Naive thymus-derived CD8-positive, alpha-beta T cell (primary cell): ENCODE results near the gene TCEANC. TPM values are rescaled to one million over a fixed set of nuclear protein-coding genes. Genes with fewer than 3 reads are reported as not detected.

Experiments used
- ATAC-seq, 2 donors: fragments of 150-1000 bp; cut with Tn5 transposase in 1 of 2; sonication (Bioruptor Pico), chemical (Tn5 transposase) in 1 of 2; 1 replicate in 1 of 2; 2 replicates in 1 of 2; pipeline ENCODE4 v1.10.0; 2021; ENCODE audit warnings: mild to moderate bottlenecking in 2 of 2, moderate library complexity in 2 of 2
- POLR2A ChIA-PET: fragments of 350-600 bp; sonication (Branson Sonifier 250); formaldehyde crosslinking; loops from one replicate; lab custom pipeline; 2021; ENCODE audit warnings: antibody characterized with exemption; lab: Charles Lee
- DNase-seq, 10 donors: peaks; one replicate each; pipeline versions ENCODE4 v3.0.0 to v3.0.0-alpha.2; 2020 to 2022
- H3K27ac Mint-ChIP-seq, 10 donors: one replicate each; pipeline ENCODE4 v1.8.0; 2020 to 2022; ENCODE audit warnings: mild to moderate bottlenecking in 10 of 10, mixed read lengths in 10 of 10, moderate library complexity in 4 of 10, inconsistent platforms in 1 of 10
- H3K27me3 Mint-ChIP-seq, 5 donors: one replicate each; pipeline ENCODE4 v1.8.0; 2021 to 2022; ENCODE audit warnings: mixed read lengths in 5 of 5
- H3K36me3 Mint-ChIP-seq, 3 donors: one replicate each; pipeline ENCODE4 v1.8.0; 2020 to 2022; ENCODE audit warnings: mixed read lengths in 3 of 3, mild to moderate bottlenecking in 2 of 3, inconsistent platforms in 1 of 3
- H3K4me1 Mint-ChIP-seq, 4 donors: one replicate each; pipeline ENCODE4 v1.8.0; 2021 to 2022; ENCODE audit warnings: mixed read lengths in 4 of 4
- H3K4me3 Mint-ChIP-seq, 10 donors: one replicate each; pipeline ENCODE4 v1.8.0; 2020 to 2022; ENCODE audit warnings: mild to moderate bottlenecking in 10 of 10, mixed read lengths in 10 of 10, moderate library complexity in 6 of 10, inconsistent platforms in 1 of 10
- H3K9me3 Mint-ChIP-seq, 9 donors: one replicate each; pipeline ENCODE4 v1.8.0; 2020 to 2022; ENCODE audit warnings: mixed read lengths in 9 of 9, mild to moderate bottlenecking in 3 of 9, inconsistent platforms in 1 of 9, moderate library complexity in 1 of 9
- polyA plus RNA-seq, 3 donors: library from polyadenylated mRNA; unstranded; fragments of 300-500 nt; fragmentation: Illumina TruSeq; gene quantifications; one replicate each; pipeline ENCODE4 v1.2.3, GENCODE V29; 2021
- total RNA-seq, 8 experiments: library from RNA in 2 of 8; stranded (reverse) in 2 of 8; gene quantifications; one replicate each; pipeline ENCODE4 v1.2.3 and lab custom pipeline; 2021 to 2026

TCEANC gene
- total and polyA plus RNA-seq, 5 experiments from 2014 or later, result 6.2 to 14.5 (median 11.5) TPM

DNA sequence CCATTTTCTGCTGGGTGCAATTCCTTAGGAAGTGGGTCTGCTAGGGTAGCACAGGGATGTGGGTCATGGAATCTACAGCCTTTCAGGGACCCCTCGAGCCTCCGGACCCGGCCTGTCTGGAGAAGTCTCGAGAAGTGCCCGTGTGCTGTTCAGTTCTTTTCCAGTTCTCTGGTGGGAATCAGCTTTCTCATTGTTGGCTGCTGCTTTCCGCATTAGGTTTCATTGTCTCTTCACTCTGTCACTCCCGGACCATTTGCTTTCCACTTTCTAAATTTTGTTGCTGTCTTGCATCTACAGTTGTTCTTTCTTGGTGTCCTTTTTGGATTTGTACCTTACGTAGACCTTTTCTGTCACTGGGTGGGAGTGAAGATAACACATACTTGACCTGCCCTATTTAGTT, 42.0 kb downstream of the TCEANC start:
- POLR2A ChIA-PET, result interaction anchor here (2.4 kb wide), 1 partner anchor 40 kb away, joined by 8 read pairs; the partner anchor contains the start of genes OFD1 and TRAPPC2
- ATAC-seq (no peak), DNase-seq (no peak)
- peaks cover 0 to 6% (median 5%) of the 10 kb centered on the region in 3 donors for H3K36me3 Mint-ChIP-seq
- peaks cover 24 to 88% (median 68%) of the 10 kb centered on the region in 4 donors for H3K4me1 Mint-ChIP-seq
- H3K27ac Mint-ChIP-seq, result peak overlapping the region in 6 of 10 donors; percentile 15 to 82 (median 38)
- H3K4me3 Mint-ChIP-seq, result peak overlapping the region in 6 of 10 donors; percentile 2 to 27 (median 14)
- H3K27me3 Mint-ChIP-seq, result no peaks in the 10 kb centered on the region
- no peaks in the 10 kb centered on the region for H3K9me3 Mint-ChIP-seq

DNA sequence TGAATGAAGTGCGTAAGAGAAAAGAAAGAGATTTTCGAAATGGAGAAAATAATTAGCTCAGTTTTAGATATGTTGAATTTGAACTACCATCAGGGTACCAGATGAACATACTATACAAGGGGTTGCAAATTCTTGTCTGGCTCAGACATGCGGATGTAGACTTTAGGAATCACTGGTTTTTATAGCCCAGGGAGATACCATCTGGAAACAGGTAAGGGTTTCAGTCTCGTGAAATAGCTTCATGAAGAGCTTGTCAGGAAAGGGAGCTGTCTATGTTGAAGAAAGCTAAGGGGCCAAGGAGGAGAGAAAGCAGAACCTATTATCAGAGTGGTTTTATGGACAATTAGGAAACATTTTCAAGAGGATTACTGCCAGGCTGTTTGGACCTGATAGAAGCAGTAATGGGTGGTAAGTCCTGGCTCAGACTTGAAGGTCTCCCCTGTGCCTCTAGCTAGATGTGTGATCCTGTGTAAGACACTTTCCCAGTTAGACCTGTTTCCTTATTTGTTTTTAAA, 42.7 kb downstream of the TCEANC start:
- no peaks in the 10 kb centered on the region for H3K9me3 Mint-ChIP-seq
- peaks cover 19 to 88% (median 65%) of the 10 kb centered on the region in 4 donors for H3K4me1 Mint-ChIP-seq
- H3K4me3 Mint-ChIP-seq, result peak overlapping the region in 3 of 10 donors; percentile 5 to 27 (median 10)
- no peak for ATAC-seq
- H3K36me3 Mint-ChIP-seq, result peaks cover 0 to 6% (median 5%) of the 10 kb centered on the region in 3 donors
- peak overlapping the region in 5 of 10 donors; percentile 48 to 82 (median 50) for H3K27ac Mint-ChIP-seq
- H3K27me3 Mint-ChIP-seq, result no peaks in the 10 kb centered on the region
- POLR2A ChIA-PET, result interaction anchor here (2.4 kb wide), 1 partner anchor 39 kb away, joined by 8 read pairs; the partner anchor contains the start of genes OFD1 and TRAPPC2
- no peak for DNase-seq

DNA sequence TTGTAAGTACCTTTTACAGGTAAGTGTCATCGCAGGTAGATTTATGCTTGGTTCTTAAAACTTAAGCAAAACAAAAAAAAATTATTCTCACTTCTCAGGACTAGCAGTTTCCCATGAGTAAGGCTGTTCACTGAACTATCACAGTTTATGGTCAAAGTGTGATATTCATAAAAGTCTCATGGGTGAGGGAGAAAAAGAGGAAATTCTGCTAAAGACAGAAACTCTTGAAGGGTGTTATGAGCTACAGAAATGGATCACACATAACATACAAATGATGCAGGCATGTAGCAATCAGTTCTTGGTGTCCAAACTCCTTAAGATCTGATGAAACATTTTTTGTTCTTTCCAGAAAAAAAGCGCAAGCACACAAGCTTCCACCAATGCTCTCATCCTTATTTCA, 44.5 kb downstream of the TCEANC start:
- Mint-ChIP-seq H3K27ac (peak overlapping the region in 5 of 10 donors; percentile 9 to 71 (median 23)), H3K4me1 (peaks cover 23 to 93% (median 70%) of the 10 kb centered on the region in 4 donors), H3K27me3 (no peaks in the 10 kb centered on the region), H3K4me3 (peak overlapping the region in 3 of 10 donors; percentile 20 to 66 (median 44)), H3K9me3 (no peaks in the 10 kb centered on the region), H3K36me3 (peaks cover 2 to 10% (median 9%) of the 10 kb centered on the region in 3 donors)
- POLR2A ChIA-PET, result interaction anchor here (3.2 kb wide), 1 partner anchor 37 kb away, joined by 15 read pairs; the partner anchor contains the start of genes OFD1 and TRAPPC2
- DNase-seq (no peak), ATAC-seq (no peak)

DNA sequence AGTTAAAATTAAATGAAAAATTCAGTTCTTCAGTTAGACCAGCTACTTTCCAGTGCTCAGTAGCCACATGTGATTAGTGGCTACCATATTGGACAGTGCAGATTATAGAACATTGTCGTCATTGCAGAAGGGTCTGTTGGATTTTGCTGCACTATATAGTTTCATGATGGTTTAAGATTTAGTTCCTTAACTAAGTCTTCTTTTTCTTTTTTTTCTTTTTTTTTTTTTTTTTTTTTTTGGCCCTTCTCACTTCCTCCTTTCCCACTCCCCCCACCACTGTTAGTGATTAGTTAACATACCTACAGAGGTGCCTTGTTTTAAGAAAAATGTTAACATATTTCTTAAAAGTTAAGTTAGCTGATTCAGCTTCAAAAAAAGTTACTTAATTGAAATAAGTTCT, 45.0 kb downstream of the TCEANC start:
- Mint-ChIP-seq H3K9me3 (no peaks in the 10 kb centered on the region), H3K27ac (peak overlapping the region in 2 of 10 donors; percentile 16 to 20), H3K4me3 (no peak overlapping the region), H3K36me3 (peaks cover 2 to 10% (median 9%) of the 10 kb centered on the region in 3 donors), H3K27me3 (no peaks in the 10 kb centered on the region), H3K4me1 (peaks cover 21 to 93% (median 69%) of the 10 kb centered on the region in 4 donors)
- POLR2A ChIA-PET, result interaction anchor here (3.2 kb wide), 1 partner anchor 37 kb away, joined by 15 read pairs; the partner anchor contains the start of genes OFD1 and TRAPPC2
- DNase-seq (no peak), ATAC-seq (no peak)

DNA sequence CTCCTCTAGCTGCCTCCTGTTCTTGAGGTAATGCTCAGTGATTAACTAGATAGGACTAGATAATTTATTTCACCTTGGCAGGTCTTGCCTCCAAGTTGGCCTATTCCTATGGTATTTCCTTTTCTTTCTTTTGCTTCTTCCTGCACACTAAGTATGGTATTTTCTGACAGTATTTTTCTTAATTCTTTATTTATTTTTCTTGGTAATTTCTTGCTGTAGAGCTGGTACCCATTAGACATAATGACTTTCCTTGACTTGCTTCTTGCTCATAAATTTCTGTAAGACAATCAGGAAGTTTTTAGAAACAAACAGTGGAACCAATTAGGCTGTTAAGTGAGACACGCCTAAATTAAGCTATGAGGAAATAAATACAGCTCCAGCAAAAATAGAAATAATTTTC, 45.5 kb downstream of the TCEANC start:
- peaks cover 17 to 93% (median 65%) of the 10 kb centered on the region in 4 donors for H3K4me1 Mint-ChIP-seq
- DNase-seq (no peak), ATAC-seq (no peak)
- POLR2A ChIA-PET, result interaction anchor here (0.7 to 3.2 kb wide), 2 partner anchors 36 to 43 kb away, joined by 6 to 15 read pairs; partner anchors contain the start of genes OFD1 and TRAPPC2
- H3K27ac Mint-ChIP-seq, result peak overlapping the region in 2 of 10 donors; percentile 14 to 20
- no peaks in the 10 kb centered on the region for H3K9me3 Mint-ChIP-seq
- H3K27me3 Mint-ChIP-seq, result no peaks in the 10 kb centered on the region
- no peak overlapping the region for H3K4me3 Mint-ChIP-seq
- peaks cover 2 to 10% (median 9%) of the 10 kb centered on the region in 3 donors for H3K36me3 Mint-ChIP-seq

DNA sequence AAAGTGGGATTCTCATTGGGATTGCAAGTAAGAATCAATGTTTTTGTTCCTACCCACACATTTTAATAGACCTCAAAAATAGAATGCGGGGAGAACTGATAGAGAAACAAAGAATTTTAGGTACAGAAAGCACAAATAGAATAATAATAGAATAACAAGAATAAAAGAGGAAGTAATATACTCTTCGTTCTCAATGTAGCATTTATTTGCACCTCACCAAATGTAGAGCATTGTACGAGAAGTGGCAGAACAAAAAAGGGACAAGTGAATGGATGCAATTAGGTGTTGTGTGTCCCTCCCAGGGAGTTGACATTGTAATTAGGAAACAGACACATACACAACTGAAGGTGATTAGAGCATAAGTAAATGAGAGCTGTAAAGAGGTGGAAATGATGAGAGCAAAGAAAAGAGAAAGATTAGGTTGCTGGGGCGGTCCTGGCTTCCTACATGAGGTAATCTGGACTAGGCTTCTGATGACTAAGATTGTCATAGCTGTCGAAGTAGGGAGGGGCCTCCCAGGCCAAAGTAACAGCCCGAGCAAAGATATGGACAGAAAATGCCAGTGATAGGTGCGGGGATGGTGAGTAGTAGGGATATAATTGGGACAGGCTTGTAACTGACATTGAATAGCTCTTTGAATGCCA, 46.4 kb downstream of the TCEANC start:
- peak overlapping the region in 3 of 10 donors; percentile 8 to 57 (median 23) for H3K4me3 Mint-ChIP-seq
- peak overlapping the region in 2 of 10 donors; percentile 56 to 71 for H3K27ac Mint-ChIP-seq
- POLR2A ChIA-PET, result interaction anchor here (3.2 kb wide), 1 partner anchor 35 kb away, joined by 15 read pairs; the partner anchor contains the start of genes OFD1 and TRAPPC2

DNA sequence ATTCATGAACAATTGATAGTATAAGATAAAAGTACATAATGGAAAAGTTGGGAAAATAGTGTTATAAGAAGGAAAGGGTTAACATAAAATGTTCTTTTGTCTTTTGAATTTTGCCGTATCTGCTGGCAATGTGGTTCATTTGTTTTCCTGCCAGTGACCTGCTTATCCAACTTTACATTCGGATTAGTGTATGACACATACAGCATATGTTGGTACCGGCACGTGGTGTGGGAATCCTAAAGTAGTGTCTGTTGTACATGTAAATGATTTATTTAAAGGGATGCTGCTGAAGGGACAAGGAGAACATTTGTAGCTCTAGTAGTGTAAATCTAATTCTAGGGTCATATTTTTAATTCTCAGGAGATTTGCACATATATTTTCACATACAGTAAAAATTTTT, 47.4 kb downstream of the TCEANC start:
- no peak overlapping the region for H3K4me3 Mint-ChIP-seq
- H3K27me3 Mint-ChIP-seq, result no peaks in the 10 kb centered on the region
- peaks cover 4 to 14% (median 4%) of the 10 kb centered on the region in 3 donors for H3K36me3 Mint-ChIP-seq
- peaks cover 16 to 83% (median 53%) of the 10 kb centered on the region in 4 donors for H3K4me1 Mint-ChIP-seq
- POLR2A ChIA-PET, result interaction anchor here (0.5 kb wide), 1 partner anchor 21 kb away, joined by 11 read pairs; no protein-coding TSS in a partner anchor
- no peak for ATAC-seq
- DNase-seq, result no peak
- peak overlapping the region in 2 of 10 donors; percentile 19 to 37 for H3K27ac Mint-ChIP-seq
- no peaks in the 10 kb centered on the region for H3K9me3 Mint-ChIP-seq

More for the DNA sequence above, 46.4 kb downstream of the TCEANC start:
- ATAC-seq (no peak), DNase-seq (no peak)
- Mint-ChIP-seq H3K4me1 (peaks cover 19 to 92% (median 61%) of the 10 kb centered on the region in 4 donors), H3K36me3 (peaks cover 4 to 15% (median 9%) of the 10 kb centered on the region in 3 donors), H3K27me3 (no peaks in the 10 kb centered on the region), H3K9me3 (no peaks in the 10 kb centered on the region)

DNA sequence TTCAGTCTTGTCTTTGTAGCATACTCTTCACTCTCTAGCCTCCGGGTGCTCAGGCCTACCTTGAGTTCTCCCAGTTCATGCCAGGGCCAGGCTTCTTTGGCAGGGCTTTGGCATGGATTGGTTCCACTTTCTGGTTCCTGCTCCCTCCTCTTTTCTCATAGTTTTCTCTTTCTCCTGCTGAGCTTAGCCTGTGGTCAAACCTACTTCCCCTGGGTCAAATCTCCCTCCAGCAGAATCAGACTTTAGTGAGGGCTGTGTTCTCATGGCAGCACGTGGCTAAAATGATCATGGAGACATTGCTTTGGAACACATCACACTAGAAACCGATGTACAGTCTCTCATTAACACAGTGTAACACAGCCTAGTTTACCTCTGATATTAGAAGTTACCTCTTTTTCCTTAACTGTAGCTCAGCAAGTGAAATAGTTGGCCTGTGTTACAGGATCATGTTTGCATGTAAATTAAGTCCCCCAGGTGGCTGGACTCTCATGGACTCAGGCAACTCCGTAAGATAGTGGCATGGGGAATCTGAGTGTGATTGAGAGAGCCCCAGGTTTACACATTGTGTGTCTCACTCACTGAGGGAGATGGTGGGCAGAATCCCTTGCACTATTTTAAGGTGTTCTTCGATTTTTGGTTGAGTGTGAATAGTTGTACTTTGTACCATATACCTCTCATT, 49.3 kb downstream of the TCEANC start:
- Mint-ChIP-seq H3K9me3 (no peaks in the 10 kb centered on the region), H3K4me3 (peak overlapping the region in 3 of 10 donors; percentile 34 to 43 (median 43)), H3K4me1 (peaks cover 11 to 71% (median 40%) of the 10 kb centered on the region in 4 donors), H3K27ac (peak overlapping the region in 8 of 10 donors; percentile 9 to 86 (median 65)), H3K36me3 (peaks cover 4 to 16% (median 4%) of the 10 kb centered on the region in 3 donors), H3K27me3 (no peaks in the 10 kb centered on the region)
- POLR2A ChIA-PET, result no interaction called here
- DNase-seq, result no peak
- ATAC-seq, result no peak

DNA sequence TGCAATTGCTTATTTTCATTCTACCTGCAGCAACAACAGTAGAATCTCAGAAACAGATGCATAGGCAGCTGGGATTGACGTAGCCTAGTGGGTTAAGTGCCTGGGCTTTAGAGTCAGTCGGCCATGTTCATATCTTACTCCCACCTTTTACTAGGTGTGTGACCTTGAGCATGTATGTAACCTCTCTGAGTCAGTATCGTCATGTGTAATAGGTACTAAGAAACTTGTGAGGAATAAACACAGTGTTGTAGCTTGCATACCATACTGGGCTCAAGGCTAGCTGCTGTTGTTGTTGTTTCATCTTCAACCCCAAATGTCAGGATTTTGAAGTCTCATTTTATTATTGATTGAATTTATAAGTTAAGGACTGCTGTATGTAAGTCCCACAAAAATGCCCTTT, 50.2 kb downstream of the TCEANC start:
- no peak overlapping the region for H3K4me3 Mint-ChIP-seq
- POLR2A ChIA-PET, result no interaction called here
- no peaks in the 10 kb centered on the region for H3K9me3 Mint-ChIP-seq
- H3K4me1 Mint-ChIP-seq, result peaks cover 11 to 62% (median 37%) of the 10 kb centered on the region in 4 donors
- no peak for ATAC-seq
- H3K36me3 Mint-ChIP-seq, result peaks cover 4 to 20% (median 4%) of the 10 kb centered on the region in 3 donors
- peak overlapping the region in 5 of 10 donors; percentile 23 to 49 (median 34) for H3K27ac Mint-ChIP-seq
- no peak for DNase-seq
- H3K27me3 Mint-ChIP-seq, result no peaks in the 10 kb centered on the region

DNA sequence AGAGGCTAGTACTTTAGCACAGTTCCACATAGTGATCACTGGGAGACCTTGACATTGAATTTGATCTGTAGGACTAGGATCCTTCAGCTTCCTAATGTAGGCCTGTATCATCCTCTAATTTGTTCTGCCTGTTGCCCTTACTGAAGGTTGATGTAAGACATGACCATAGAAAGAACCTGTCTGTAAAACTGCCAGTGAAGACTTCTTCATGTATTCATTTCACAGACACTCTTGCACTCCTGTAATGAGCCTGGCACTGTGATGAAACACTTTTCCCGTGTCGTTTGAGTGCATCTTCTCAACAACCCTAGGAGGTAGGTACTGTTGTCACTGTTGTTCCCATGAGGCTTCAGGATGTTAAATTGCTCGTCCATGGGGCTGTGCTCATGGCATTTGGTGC, 50.6 kb downstream of the TCEANC start:
- Mint-ChIP-seq H3K9me3 (no peaks in the 10 kb centered on the region), H3K4me1 (peaks cover 11 to 58% (median 37%) of the 10 kb centered on the region in 4 donors), H3K4me3 (no peak overlapping the region), H3K36me3 (peaks cover 4 to 23% (median 4%) of the 10 kb centered on the region in 3 donors), H3K27me3 (no peaks in the 10 kb centered on the region), H3K27ac (peak overlapping the region in 7 of 10 donors; percentile 7 to 40 (median 28))
- DNase-seq (no peak), ATAC-seq (no peak)
- POLR2A ChIA-PET, result no interaction called here

DNA sequence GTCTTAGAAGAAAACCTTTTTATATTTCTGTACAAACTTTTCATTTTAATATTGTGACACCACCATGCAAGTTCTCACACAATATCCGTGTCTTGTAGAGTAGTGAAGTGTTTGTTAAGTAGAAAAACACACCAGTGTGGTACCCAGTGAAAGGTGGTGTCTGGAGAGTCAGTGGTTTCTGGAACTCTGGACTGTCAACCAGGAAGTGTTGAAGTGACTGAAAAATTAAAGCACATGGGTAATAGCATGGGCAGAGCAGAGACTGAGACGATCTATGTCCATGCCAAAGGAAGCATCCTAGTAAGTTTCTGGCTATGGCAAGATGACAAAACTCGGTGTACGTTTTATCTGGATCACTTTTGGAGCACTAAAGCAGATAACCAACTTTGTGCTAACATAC, 58.2 kb downstream of the TCEANC start:
- peak overlapping the region in 4 of 10 donors; percentile 24 to 65 (median 58) for H3K27ac Mint-ChIP-seq
- DNase-seq, result no peak
- no peaks in the 10 kb centered on the region for H3K9me3 Mint-ChIP-seq
- POLR2A ChIA-PET, result interaction anchor here (2.4 kb wide), 1 partner anchor 23 kb away, joined by 9 read pairs; the partner anchor contains the start of genes OFD1 and TRAPPC2
- no peak overlapping the region for H3K4me3 Mint-ChIP-seq
- no peaks in the 10 kb centered on the region for H3K27me3 Mint-ChIP-seq
- peaks cover 4 to 47% (median 4%) of the 10 kb centered on the region in 3 donors for H3K36me3 Mint-ChIP-seq
- no peak for ATAC-seq
- H3K4me1 Mint-ChIP-seq, result peaks cover 0 to 11% (median 9%) of the 10 kb centered on the region in 4 donors
